ENCODE measurements around the gene ZNF487. TPM values are rescaled to one million over a fixed set of nuclear protein-coding genes. Genes with fewer than 3 reads are reported as not detected.
A peak's percentile ranks its signal among the peaks of the same experiment; 100 is the strongest.

ZNF487 gene
- total and polyA plus RNA-seq, 2 of the 13 experiments (the other 11 are each of a cell fraction or from before 2014, with no cell fraction given), result 7.4 to 8.8 TPM

DNA sequence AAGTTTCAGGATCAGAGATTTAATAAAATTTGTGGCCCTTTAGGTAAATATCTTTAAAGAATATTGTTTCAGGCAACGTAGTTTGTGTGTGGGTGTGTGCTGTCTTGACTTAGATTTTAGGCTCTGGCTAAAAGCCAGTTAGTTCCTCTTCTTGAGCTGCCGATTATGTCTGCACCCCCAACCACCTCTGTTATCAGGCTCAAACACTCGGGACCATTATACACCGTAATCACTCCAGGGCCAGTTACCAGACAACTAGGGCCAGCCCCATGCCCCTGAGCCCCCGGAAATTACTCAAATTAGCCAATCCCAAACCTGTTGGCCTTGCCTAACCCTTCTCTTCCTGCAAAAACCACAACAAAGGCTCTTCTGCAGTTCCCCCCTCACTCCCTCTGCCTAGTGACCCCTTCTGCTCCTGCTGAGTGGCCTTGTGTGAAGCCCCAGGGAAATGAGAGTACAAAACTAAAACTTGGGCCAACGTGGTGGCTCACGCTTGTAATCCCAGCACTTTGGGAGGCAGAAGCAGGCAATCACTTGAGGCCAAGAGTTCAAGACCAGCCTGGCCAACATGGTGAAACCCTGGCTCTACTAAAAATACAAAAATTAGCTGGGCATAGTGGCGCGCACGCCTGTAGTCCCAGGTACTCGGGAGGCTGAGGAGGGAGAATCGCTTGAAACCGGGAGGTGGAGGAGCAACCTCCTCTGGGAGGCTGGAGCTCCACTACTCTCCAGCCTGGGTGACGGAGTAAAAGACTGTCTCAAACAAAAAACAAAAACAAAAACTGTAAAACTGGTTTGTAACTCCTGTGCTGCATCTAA is 18.8 kb upstream of the ZNF487 start (continued):
- TF ChIP-seq ZFP62 (CRISPR knock-in tag; IDR thresholded peaks at IDR 0.05), result no peak
- TF ChIP-seq, protein P1, sequence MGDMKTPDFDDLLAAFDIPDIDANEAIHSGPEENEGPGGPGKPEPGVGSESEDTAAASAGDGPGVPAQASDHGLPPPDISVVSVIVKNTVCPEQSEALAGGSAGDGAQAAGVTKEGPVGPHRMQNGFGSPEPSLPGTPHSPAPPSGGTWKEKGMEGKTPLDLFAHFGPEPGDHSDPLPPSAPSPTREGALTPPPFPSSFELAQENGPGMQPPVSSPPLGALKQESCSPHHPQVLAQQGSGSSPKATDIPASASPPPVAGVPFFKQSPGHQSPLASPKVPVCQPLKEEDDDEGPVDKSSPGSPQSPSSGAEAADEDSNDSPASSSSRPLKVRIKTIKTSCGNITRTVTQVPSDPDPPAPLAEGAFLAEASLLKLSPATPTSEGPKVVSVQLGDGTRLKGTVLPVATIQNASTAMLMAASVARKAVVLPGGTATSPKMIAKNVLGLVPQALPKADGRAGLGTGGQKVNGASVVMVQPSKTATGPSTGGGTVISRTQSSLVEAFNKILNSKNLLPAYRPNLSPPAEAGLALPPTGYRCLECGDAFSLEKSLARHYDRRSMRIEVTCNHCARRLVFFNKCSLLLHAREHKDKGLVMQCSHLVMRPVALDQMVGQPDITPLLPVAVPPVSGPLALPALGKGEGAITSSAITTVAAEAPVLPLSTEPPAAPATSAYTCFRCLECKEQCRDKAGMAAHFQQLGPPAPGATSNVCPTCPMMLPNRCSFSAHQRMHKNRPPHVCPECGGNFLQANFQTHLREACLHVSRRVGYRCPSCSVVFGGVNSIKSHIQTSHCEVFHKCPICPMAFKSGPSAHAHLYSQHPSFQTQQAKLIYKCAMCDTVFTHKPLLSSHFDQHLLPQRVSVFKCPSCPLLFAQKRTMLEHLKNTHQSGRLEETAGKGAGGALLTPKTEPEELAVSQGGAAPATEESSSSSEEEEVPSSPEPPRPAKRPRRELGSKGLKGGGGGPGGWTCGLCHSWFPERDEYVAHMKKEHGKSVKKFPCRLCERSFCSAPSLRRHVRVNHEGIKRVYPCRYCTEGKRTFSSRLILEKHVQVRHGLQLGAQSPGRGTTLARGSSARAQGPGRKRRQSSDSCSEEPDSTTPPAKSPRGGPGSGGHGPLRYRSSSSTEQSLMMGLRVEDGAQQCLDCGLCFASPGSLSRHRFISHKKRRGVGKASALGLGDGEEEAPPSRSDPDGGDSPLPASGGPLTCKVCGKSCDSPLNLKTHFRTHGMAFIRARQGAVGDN (CRISPR knock-in tag; IDR thresholded peaks at IDR 0.05), result peak; percentile 54
- no peak for TF ChIP-seq PRPF4 (IDR thresholded peaks at IDR 0.05; ENCODE audit: low read depth, low read length, poor library complexity, severe bottlenecking)
- peak; percentile 64; the same call in 1 of the 2 replicates for TF ChIP-seq MIER3 (CRISPR knock-in tag; IDR thresholded peaks at IDR 0.05; ENCODE audit: borderline replicate concordance)
- no peak for TF ChIP-seq ZNF329 (CRISPR knock-in tag; IDR thresholded peaks at IDR 0.05; ENCODE audit: low read depth)
- no peak for TF ChIP-seq SRY (CRISPR knock-in tag; IDR thresholded peaks at IDR 0.05)
- no peak for TF ChIP-seq ZNF546 (CRISPR knock-in tag; conservative IDR thresholded peaks at IDR 0.05)
- TF ChIP-seq TAF1 (CRISPR knock-in tag; IDR thresholded peaks at IDR 0.05), result no peak
- no peak for TF ChIP-seq CBX2 (IDR thresholded peaks at IDR 0.05; ENCODE audit: low read depth, low read length)
- TF ChIP-seq CBX2 (CRISPR knock-in tag; IDR thresholded peaks at IDR 0.05; ENCODE audit: low read depth), result no peak
- no peak for TF ChIP-seq ZNF709 (CRISPR knock-in tag; IDR thresholded peaks at IDR 0.05)
- TF ChIP-seq ZNF34 (CRISPR knock-in tag; IDR thresholded peaks at IDR 0.05; ENCODE audit: borderline replicate concordance), result no peak
- TF ChIP-seq ZSCAN29 (CRISPR knock-in tag; conservative IDR thresholded peaks at IDR 0.05), result no peak
- TF ChIP-seq, protein P2, sequence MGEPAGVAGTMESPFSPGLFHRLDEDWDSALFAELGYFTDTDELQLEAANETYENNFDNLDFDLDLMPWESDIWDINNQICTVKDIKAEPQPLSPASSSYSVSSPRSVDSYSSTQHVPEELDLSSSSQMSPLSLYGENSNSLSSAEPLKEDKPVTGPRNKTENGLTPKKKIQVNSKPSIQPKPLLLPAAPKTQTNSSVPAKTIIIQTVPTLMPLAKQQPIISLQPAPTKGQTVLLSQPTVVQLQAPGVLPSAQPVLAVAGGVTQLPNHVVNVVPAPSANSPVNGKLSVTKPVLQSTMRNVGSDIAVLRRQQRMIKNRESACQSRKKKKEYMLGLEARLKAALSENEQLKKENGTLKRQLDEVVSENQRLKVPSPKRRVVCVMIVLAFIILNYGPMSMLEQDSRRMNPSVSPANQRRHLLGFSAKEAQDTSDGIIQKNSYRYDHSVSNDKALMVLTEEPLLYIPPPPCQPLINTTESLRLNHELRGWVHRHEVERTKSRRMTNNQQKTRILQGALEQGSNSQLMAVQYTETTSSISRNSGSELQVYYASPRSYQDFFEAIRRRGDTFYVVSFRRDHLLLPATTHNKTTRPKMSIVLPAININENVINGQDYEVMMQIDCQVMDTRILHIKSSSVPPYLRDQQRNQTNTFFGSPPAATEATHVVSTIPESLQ (CRISPR knock-in tag; conservative IDR thresholded peaks at IDR 0.05), result no peak
- TF ChIP-seq RBM22 (optimal IDR thresholded peaks at IDR 0.05; ENCODE audit: low read length), result no peak
- no peak for TF ChIP-seq NCOA1 (CRISPR knock-in tag; IDR thresholded peaks at IDR 0.05)
- TF ChIP-seq ZNF549 (CRISPR knock-in tag; IDR thresholded peaks at IDR 0.05), result no peak
- no peak for TF ChIP-seq ZHX1 (CRISPR knock-in tag; IDR thresholded peaks at IDR 0.05; ENCODE audit: low read depth)
- no peak for TF ChIP-seq AKAP8 (CRISPR knock-in tag; IDR thresholded peaks at IDR 0.05)

Measured in HepG2 (cell line).